G401.6 (cell line): ENCODE measurements around the gene F11.
A peak's percentile ranks its signal among the peaks of the same experiment; 100 is the strongest.
"Not testable (repeated sequence)": the region's sequence is repeated elsewhere in the genome, so short reads cannot be mapped to it uniquely, and the experiment has no call there.

ENCODE experiments used
- FAIRE-seq: peaks from 2 replicates; lab custom pipeline; 2012; peaks lifted over from hg19 to GRCh38; lab: Jason Lieb, UNC

Gene F11

GRCh38 chr4:186250760-186251159, 15.2 kb upstream of the F11 start:
- FAIRE-seq, result no peak

- no peak for FAIRE-seq
Measured at GRCh38 chr4:186255122-186255521, 10.9 kb upstream of the F11 start.

- no peak for FAIRE-seq
Measured at GRCh38 chr4:186258216-186258811, 7.7 kb upstream of the F11 start.

DNA sequence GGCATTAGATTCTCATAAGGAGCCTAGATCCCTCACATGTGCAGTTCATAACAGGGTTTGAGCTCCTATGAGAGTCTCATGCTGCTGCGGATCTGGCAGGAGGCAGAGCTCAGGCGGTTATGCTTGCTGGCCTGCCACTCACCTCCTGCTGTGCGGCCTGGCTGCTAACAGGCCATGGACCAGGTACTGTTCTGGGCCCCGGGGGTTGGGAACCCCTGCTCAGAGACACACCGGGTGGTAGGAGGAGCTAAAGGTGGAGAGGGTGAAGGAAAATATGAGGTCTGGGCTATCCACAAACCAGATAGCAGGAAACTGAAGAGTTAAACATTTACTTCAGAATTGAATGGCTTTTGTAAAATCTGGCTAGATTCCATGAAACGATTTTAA, 5.9 kb upstream of the F11 start:
- FAIRE-seq, result no peak

DNA sequence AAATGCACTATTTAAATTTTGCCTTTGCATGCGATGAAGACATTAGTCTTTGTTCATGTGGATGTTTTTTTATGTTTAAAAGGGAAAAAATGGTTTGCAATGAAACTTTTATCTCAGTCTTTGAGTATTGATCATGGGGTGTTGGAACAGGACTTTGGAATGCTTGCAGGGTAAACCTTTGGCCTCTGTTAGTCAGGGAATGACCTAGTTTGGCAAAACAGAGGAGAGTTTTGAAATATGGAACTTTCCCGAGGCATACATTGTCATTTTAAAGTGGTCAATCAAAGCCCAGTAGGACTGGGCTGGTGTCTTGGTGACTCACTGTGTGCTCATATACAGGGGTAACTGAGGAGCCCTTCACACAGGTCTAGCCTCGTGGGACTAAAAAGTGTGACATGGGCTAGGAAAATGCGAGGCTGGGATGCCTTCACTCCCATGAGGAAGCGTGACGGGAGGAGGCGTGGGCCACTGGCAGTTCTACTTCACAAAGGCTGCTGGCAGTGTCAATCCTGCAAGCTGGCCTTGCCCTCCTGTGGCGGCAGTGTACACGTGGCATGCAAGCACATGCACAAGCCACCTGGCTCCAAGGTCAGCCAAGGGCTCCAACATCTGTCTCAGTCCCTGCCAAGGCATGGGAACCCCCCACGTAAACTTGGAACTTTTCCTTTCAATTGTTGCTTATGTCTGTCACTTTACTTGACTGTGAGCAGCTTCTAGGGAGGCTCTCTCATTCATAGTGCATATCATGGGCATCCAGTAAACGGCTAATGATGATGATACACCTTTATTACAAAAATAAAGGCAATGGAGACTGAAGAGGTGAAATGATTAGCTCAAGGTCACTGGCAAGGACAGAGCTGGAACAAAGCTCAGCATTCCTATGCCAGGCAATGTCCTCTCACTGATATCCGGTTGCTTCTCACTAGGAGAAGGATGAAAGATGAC, 5.2 kb upstream of the F11 start:
- FAIRE-seq, result no peak

- no peak for FAIRE-seq
Measured at GRCh38 chr4:186264660-186265059, 1.3 kb upstream of the F11 start.

- FAIRE-seq, result not testable (repeated sequence)
Measured at GRCh38 chr4:186265250-186265649, 739 bp upstream of the F11 start.

GRCh38 chr4:186266729-186267456, 904 bp downstream of the F11 start:
- no peak for FAIRE-seq

GRCh38 chr4:186271081-186271678, 5.2 kb downstream of the F11 start:
- no peak for FAIRE-seq

DNA sequence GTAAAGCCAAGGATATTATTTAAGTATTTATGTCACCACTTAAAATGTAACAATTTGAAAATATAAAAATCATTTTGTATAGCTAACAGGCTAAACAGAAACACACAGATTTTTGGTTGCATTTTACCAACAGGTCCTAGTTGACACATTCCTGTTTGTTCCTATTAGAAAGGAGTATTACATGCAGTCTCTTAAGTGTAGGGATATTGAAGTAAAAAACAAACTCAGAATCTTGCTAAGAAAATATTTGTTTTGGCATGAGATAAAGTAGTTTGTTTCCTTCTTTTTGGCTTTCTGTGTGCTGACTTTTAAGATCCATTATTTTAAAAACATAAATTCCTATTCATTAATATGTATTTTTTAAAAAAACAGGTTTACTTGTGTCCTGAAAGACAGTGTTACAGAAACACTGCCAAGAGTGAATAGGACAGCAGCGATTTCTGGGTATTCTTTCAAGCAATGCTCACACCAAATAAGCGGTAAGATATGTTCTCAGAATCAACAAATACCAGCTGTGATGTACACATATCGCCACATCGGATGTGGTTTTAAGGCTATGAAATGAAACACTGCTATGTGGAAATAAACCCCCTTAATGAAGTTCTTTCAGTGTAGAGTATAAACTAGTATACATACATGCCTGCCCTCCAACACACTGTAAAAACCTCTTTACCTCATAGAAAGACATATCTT, 6.9 kb downstream of the F11 start:
- FAIRE-seq, result no peak

DNA sequence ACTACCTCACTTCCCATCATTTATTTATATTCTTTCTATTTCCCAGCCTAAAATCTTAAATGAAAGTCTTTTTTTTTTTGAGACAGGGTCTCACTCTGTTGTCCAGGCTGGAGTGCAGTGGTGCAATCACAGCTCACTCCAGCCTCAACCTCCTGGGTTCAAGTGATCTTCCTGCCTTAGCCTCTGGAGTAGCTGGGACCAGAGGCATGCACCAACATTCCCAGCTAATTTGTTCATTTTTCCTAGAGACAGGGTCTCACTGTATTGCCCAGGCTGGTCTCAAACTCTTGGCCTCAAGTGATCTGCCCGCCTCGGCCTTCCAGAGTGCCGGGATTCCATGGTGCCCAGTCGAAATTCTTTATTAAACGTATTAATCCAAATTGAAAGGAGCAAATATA, 7.4 kb downstream of the F11 start:
- FAIRE-seq, result not testable (repeated sequence)

GRCh38 chr4:186283311-186283710, 17.3 kb downstream of the F11 start:
- no peak for FAIRE-seq

DNA sequence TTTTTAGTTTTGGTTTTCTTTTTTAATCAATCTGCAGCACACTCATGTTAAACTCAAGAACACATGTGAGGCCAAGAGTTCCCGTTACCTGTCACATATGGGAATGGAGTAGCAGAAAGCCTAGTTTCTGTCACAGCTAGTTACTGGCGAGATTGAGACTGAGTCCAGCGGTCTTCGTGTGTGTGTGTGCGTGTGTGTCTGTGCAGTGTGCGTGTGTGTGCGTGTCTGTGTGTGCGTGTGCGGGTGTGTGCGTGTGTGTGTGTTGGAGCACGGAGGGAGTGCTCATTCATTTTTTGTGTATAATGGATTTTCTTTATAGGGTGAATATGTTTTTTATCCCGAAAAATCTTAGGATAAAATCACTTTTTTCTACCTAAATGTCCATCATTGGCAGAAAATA, 19.2 kb downstream of the F11 start:
- no peak for FAIRE-seq

- no peak for FAIRE-seq
Measured at GRCh38 chr4:186286581-186286980, 20.6 kb downstream of the F11 start.

DNA sequence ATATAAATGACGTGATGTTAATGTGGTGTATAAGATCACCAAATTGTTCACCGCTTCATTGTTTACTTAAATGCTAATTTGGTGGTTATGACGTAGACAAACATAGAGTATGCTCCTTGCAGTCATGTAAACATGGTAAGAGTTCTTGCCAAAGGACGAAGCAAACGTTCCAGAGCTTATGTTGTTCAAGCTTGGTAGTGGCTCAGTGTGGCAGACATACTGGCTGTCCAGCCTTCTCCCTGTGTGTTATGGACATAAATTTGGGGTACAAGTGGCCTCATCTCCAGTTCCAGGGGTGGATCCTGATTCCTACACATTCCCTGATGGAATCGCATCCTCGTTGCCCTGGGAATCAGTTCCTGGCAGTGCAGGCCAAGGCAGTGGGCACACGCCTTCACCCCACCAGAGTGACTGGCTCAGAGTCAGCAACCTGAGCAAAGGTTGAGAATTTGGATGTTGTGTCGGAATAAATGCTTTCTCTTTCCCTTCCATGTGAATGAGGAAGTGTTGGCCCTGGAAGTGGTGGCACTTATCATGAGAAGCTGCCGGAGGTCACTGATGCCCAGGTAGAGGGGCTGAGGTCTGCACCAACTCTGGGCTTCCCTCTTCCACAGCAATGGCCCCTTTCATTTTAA, 25.4 kb downstream of the F11 start:
- no peak for FAIRE-seq

- no peak for FAIRE-seq
Measured at GRCh38 chr4:186294160-186294559, 28.2 kb downstream of the F11 start.

- no peak for FAIRE-seq
Measured at GRCh38 chr4:186296481-186296880, 30.5 kb downstream of the F11 start.

GRCh38 chr4:186297013-186297645, 31.1 kb downstream of the F11 start:
- FAIRE-seq, result peak; percentile 90

DNA sequence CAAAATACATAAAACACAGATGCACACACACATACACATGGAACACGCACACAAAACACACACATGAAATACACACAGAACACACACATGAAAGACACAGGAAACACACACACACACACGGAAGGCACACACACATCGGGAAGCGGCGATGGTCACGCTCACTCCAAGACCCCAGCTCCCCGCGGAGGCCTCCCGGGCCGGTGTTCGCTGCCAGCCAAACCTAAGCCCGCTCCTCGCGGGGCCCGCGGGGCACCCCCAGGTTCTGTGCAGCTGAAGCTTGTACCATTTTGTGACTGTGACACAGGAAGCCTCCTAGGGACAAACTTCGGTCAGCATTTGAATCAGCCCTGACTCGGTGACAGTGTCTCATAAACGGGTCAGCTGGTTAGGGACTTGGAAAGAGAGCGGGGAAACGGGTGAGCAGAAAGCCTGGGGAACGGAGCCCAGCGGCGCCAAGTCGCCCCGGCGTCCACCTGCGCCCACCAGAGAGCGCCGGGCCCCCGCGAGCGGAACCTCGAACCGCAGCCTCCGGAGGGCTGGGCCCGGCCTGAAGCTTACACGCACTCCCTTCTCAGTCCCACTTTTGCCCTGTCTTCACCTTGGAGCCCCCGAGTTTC, 32.1 kb downstream of the F11 start:
- FAIRE-seq, result no peak

DNA sequence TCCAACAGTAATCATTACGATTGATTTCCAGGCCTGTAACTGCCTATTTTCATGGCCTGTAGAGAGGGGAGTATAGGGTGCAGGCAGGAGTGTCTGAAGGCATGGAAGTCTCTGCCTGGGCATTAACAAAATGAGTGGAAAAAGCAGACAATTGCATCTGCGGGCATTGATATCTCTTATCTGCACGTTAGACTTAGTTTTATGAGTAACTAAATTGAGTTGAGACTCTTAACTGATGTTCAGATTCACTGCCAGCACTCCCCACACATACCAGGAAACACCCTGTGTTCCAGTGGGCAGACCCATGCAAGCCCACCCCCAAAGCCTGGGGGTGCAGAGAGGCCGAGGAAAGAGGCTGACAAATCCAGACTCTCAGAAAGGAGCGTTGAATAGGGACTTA, 33.3 kb downstream of the F11 start:
- no peak for FAIRE-seq
